Neural progenitor cell (in vitro differentiated cells): ENCODE results near the gene SNRPF. TPM values are rescaled to one million over a fixed set of nuclear protein-coding genes. Genes with fewer than 3 reads are reported as not detected.

Source experiments
- DNase-seq: peaks from one replicate; pipeline ENCODE4 v3.0.0-alpha.2; 2016; ENCODE audit warnings: low spot score
- H2AFZ ChIP-seq: fragments of 200-600 bp; sonication (generic); replicated peaks from 2 replicates; pipeline ENCODE4 v1.6.1; 2016; ENCODE audit warnings: antibody characterized with exemption
- H3F3A ChIP-seq: fragments of 200-600 bp; sonication (generic); 2 replicates; pipeline ENCODE4 v1.6.1; 2016; ENCODE audit warnings: antibody characterized with exemption, low read depth
- H3K27ac ChIP-seq: fragments of 200-600 bp; sonication (generic); 2 replicates; pipeline ENCODE4 v1.5.1; 2016; ENCODE audit warnings: mild to moderate bottlenecking
- H3K27me3 ChIP-seq: fragments of 200-600 bp; sonication (generic); 2 replicates; pipeline ENCODE4 v1.6.1; 2016; ENCODE audit warnings: mild to moderate bottlenecking, moderate library complexity
- H3K36me3 ChIP-seq: fragments of 200-600 bp; sonication (generic); 2 replicates; pipeline ENCODE4 v1.5.1; 2016
- H3K4me1 ChIP-seq: fragments of 200-600 bp; sonication (generic); 2 replicates; pipeline ENCODE4 v1.6.1; 2016; ENCODE audit warnings: mixed run types
- H3K4me2 ChIP-seq: fragments of 200-600 bp; sonication (generic); 2 replicates; pipeline ENCODE4 v1.6.1; 2016
- H3K4me3 ChIP-seq: fragments of 200-600 bp; sonication (generic); 2 replicates; pipeline ENCODE4 v1.5.1; 2016
- H3K79me2 ChIP-seq: fragments of 200-600 bp; sonication (generic); 2 replicates; pipeline ENCODE4 v1.6.1; 2016; ENCODE audit warnings: low read depth
- H3K9ac ChIP-seq: fragments of 200-600 bp; sonication (generic); 2 replicates; pipeline ENCODE4 v1.6.1; 2016
- H3K9me3 ChIP-seq: fragments of 200-600 bp; sonication (generic); 2 replicates; pipeline ENCODE4 v1.5.1; 2016; ENCODE audit warnings: low read depth
- H4K20me1 ChIP-seq: fragments of 200-600 bp; sonication (generic); 2 replicates; pipeline ENCODE4 v1.6.1; 2016; ENCODE audit warnings: low read depth
- H3K27ac Mint-ChIP-seq: 3 replicates; pipeline ENCODE4 v1.8.0; 2021; ENCODE audit warnings: mixed read lengths
- H3K27me3 Mint-ChIP-seq: 2 replicates; pipeline ENCODE4 v1.8.0; 2022; ENCODE audit warnings: low read depth, mild to moderate bottlenecking, inconsistent platforms, moderate library complexity, mixed read lengths; ENCODE audit not compliant: insufficient read depth
- H3K36me3 Mint-ChIP-seq: 3 replicates; pipeline ENCODE4 v1.8.0; 2021; ENCODE audit warnings: mixed read lengths
- H3K4me1 Mint-ChIP-seq: 3 replicates; pipeline ENCODE4 v1.8.0; 2021; ENCODE audit warnings: mixed read lengths
- H3K4me3 Mint-ChIP-seq: 3 replicates; pipeline ENCODE4 v1.8.0; 2021; ENCODE audit warnings: mild to moderate bottlenecking, moderate library complexity, mixed read lengths
- H3K9me3 Mint-ChIP-seq: 3 replicates; pipeline ENCODE4 v1.8.0; 2020; ENCODE audit warnings: mixed read lengths
- CTCF ChIP-seq: fragments of 200-600 bp; sonication (generic); IDR thresholded peaks from 2 replicates; pipeline ENCODE4 v1.5.1; 2017; ENCODE audit warnings: antibody characterized with exemption, mild to moderate bottlenecking
- EZH2 ChIP-seq: fragments of 200-600 bp; sonication (generic); IDR thresholded peaks from 2 replicates; pipeline ENCODE4 v1.6.1; 2017; ENCODE audit warnings: antibody characterized with exemption, mild to moderate bottlenecking, moderate library complexity
- EZH2phosphoT487 ChIP-seq: fragments of 200-600 bp; sonication (generic); IDR thresholded peaks from 2 replicates; pipeline ENCODE4 v1.6.1; 2017; ENCODE audit warnings: antibody characterized with exemption
- total RNA-seq: library from RNA; depleted of rRNA; stranded (reverse); fragments of >200 nt; gene quantifications from 2 replicates; pipeline ENCODE4 v1.2.3, GENCODE V29; 2015; ENCODE audit warnings: low replicate concordance

SNRPF gene
- total RNA-seq, 1 donor from 2014 or later: 49.7 TPM

DNA sequence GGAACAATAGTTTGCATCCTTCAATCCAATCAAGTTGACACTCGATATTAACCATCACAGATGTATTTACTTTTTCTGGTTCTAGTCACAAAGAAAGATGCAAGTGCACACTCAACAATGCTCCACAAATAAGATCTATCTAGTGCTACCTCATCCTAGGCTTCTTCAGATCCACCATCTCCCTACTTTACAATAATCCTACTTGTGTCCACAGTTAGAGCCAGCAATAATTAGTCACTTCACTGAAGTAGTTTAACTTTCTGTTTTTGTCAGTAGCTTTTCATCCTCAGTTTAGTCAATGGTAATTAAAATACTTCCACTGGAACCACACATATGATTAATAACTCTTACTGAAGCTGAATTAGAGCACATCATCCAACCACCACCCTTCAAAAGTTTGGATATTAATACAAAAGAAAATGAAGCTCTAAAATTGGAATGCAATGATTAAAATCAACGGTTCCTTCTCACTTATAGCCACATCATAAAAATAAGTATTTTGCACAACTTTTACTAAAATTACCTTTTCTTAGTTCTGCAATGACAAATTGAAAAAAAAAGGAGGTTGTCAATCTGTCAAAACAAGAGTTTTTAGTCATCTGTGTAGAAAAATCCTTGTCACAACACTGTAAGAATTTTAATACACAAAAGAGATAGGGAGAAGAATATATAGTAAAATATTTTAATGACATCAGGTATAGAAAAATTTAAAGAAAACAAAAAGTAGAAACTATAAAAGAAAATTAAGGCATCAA is 28.2 kb upstream of the SNRPF start:
- DNase-seq: no peak
- Mint-ChIP-seq H3K27me3 (peaks cover 2% of the 10 kb centered on the region), H3K36me3 (no peaks in the 10 kb centered on the region), H3K27ac (no peak overlapping the region), H3K9me3 (peaks cover 4% of the 10 kb centered on the region), H3K4me3 (no peak overlapping the region), H3K4me1 (peaks cover 23% of the 10 kb centered on the region)
- no peaks in the 10 kb centered on the region for H4K20me1 ChIP-seq
- H3K27ac ChIP-seq: no peak overlapping the region
- H3K4me3 ChIP-seq: no peak overlapping the region
- H3K4me2 ChIP-seq: no peak overlapping the region
- H3K9ac ChIP-seq: no peak overlapping the region
- H3K4me1 ChIP-seq: peaks cover 26% of the 10 kb centered on the region
- H3K79me2 ChIP-seq: no peaks in the 10 kb centered on the region
- H2AFZ ChIP-seq: no peak overlapping the region
- TF ChIP-seq CTCF (no peak), EZH2 (no peak), EZH2phosphoT487 (no peak)
- H3K27me3 ChIP-seq: no peaks in the 10 kb centered on the region
- H3K36me3 ChIP-seq: no peaks in the 10 kb centered on the region
- H3F3A ChIP-seq: peaks cover 15% of the 10 kb centered on the region
- H3K9me3 ChIP-seq: no peaks in the 10 kb centered on the region

DNA sequence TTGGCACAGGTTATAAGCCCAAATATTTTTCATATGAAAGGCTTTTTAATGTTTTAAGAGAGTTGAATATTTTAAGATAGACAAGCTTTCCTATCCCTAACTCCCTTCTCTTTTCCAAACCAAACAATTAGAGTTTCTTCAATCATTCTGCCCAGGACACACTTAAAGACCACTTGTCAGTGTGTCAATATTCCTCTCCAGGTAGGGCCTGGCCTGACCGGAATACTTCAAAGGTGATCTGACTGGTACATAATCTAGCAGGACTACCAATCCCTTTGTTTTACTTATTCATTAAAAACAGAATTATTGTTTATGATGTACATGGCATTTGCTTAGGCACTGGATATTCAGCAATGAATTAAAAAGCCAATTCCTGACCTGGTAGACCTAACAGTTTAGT is 24.2 kb upstream of the SNRPF start:
- H4K20me1 ChIP-seq: no peaks in the 10 kb centered on the region
- Mint-ChIP-seq H3K27me3 (peaks cover 8% of the 10 kb centered on the region), H3K27ac (no peak overlapping the region), H3K36me3 (no peaks in the 10 kb centered on the region), H3K9me3 (peaks cover 2% of the 10 kb centered on the region), H3K4me3 (no peak overlapping the region), H3K4me1 (peaks cover 21% of the 10 kb centered on the region)
- no peaks in the 10 kb centered on the region for H3K9me3 ChIP-seq
- H2AFZ ChIP-seq: no peak overlapping the region
- peaks cover 6% of the 10 kb centered on the region for H3K4me1 ChIP-seq
- H3F3A ChIP-seq: no peaks in the 10 kb centered on the region
- no peaks in the 10 kb centered on the region for H3K27me3 ChIP-seq
- no peak overlapping the region for H3K27ac ChIP-seq
- H3K9ac ChIP-seq: no peak overlapping the region
- DNase-seq: no peak
- H3K36me3 ChIP-seq: no peaks in the 10 kb centered on the region
- H3K4me2 ChIP-seq: no peak overlapping the region
- H3K79me2 ChIP-seq: no peaks in the 10 kb centered on the region
- no peak overlapping the region for H3K4me3 ChIP-seq
- TF ChIP-seq EZH2: no peak
- TF ChIP-seq CTCF: no peak
- TF ChIP-seq EZH2phosphoT487: no peak

- no peak overlapping the region for H3K4me2 ChIP-seq
- no peak overlapping the region for H3K9ac ChIP-seq
- H3K27me3 ChIP-seq: no peaks in the 10 kb centered on the region
- H3K4me3 ChIP-seq: no peak overlapping the region
- H3K4me1 ChIP-seq: no peaks in the 10 kb centered on the region
- Mint-ChIP-seq H3K27ac (no peak overlapping the region), H3K36me3 (no peaks in the 10 kb centered on the region), H3K4me3 (no peak overlapping the region), H3K4me1 (peaks cover 14% of the 10 kb centered on the region), H3K27me3 (peaks cover 8% of the 10 kb centered on the region), H3K9me3 (peaks cover 2% of the 10 kb centered on the region)
- H2AFZ ChIP-seq: no peak overlapping the region
- no peaks in the 10 kb centered on the region for H3F3A ChIP-seq
- H3K79me2 ChIP-seq: no peaks in the 10 kb centered on the region
- H3K9me3 ChIP-seq: no peaks in the 10 kb centered on the region
- no peak overlapping the region for H3K27ac ChIP-seq
- H3K36me3 ChIP-seq: no peaks in the 10 kb centered on the region
- H4K20me1 ChIP-seq: no peaks in the 10 kb centered on the region
- DNase-seq: no peak
- TF ChIP-seq EZH2: no peak
- no peak for TF ChIP-seq CTCF
- no peak for TF ChIP-seq EZH2phosphoT487
These were observed 22.6 kb upstream of the SNRPF start for GRCh38 chr12:95836185-95836609.
